GM18505 (cell line): Measurements from ENCODE around the gene LSM14B.
"Not testable (repeated sequence)": the region's sequence is repeated elsewhere in the genome, so short reads cannot be mapped to it uniquely, and the experiment has no call there.

Experiments
- ATAC-seq: cut with Tn5 transposase; IDR thresholded peaks from one replicate; pipeline ENCODE4 v1.9.1; 2021; ENCODE audit not compliant: unreplicated experiment
- POLR2A ChIP-seq: IDR thresholded peaks from 4 replicates; pipeline ENCODE4 v1.6.1; 2011; ENCODE audit warnings: borderline replicate concordance; ENCODE audit not compliant: insufficient read depth, insufficient read length; ENCODE audit errors: extremely low read depth

The LSM14B gene

GRCh38 chr20:62141397-62142251 lies 19.3 kb downstream of the LSM14B start:
- TF ChIP-seq POLR2A: no peak
- no peak for ATAC-seq

GRCh38 chr20:62142252-62143080 lies 20.2 kb downstream of the LSM14B start:
- TF ChIP-seq POLR2A: no peak
- ATAC-seq: peak; percentile 10

- ATAC-seq: peak; percentile 74
- peak; percentile 81 for TF ChIP-seq POLR2A
Observed at GRCh38 chr20:62143081-62143956, 21.0 kb downstream of the LSM14B start, which contains the start of the genes PSMA7 and SS18L1. TSS of gene PSMA7 (minus strand) at chr20:62143394. CDS start at chr20:62143303, 91 bp downstream. TSS of gene SS18L1 (plus strand) at chr20:62143769. CDS start at chr20:62143821, 52 bp downstream.

GRCh38 chr20:62143957-62144825 lies 21.9 kb downstream of the LSM14B start:
- TF ChIP-seq POLR2A: no peak
- ATAC-seq: peak; percentile 29

- no peak for ATAC-seq
- no peak for TF ChIP-seq POLR2A
Observed at GRCh38 chr20:62145688-62146018, 23.4 kb downstream of the LSM14B start.

DNA sequence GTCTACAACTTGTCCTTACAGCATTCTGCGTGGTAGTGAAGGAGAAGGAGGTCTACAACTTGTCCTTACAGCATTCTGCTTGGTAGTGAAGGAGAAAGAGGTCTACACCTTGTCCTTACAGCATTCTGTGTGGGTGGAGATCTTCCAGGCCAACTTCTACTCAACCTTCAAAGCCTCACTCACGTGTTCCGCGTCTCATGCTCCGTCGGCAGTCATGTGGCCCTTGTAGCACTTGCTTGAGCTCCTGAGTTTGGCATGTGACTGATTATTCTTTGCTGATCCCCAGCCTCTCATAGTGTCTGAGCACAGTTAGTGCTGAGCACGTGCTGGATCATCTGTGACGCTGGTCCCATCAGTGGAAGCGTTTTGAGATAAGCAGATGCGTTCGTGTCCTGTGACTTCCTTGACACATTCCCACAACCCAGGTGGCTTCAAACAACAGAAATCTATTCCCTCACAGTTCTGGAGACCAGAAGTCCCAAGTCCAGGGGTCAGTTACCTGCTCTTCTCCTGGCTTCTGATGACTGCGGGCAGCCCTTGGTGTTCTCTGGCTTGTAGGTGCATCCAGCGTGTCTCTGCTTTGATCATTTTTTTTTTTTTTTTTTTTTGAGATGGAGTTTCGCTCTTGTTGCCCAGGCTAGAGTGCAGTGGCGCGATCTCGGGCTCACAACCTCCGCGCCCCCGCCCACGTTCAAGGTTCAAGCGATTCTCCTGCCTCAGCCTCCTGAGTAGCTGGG lies 23.9 kb downstream of the LSM14B start:
- no peak for ATAC-seq
- TF ChIP-seq POLR2A: no peak

DNA sequence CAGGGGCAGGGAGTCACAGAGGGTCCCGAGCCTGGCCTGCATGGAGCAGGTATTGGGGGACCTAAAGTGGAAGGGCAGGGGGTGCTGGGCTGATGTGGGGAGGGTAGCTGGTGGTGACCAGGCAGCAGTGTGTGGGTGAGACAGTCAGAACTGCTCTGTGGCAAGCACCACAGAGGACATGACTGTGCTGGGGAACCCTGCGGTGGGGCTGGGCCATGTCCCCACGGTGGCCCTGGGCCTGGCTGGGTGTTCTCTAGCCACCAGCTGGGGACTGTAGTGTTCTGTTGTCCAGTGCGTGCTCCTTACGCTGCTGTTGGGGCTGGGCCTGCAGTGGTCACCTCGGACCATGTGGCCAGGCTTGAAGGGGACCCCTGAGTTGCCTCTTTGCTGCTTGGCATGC lies 24.9 kb downstream of the LSM14B start:
- no peak for ATAC-seq
- TF ChIP-seq POLR2A: no peak

DNA sequence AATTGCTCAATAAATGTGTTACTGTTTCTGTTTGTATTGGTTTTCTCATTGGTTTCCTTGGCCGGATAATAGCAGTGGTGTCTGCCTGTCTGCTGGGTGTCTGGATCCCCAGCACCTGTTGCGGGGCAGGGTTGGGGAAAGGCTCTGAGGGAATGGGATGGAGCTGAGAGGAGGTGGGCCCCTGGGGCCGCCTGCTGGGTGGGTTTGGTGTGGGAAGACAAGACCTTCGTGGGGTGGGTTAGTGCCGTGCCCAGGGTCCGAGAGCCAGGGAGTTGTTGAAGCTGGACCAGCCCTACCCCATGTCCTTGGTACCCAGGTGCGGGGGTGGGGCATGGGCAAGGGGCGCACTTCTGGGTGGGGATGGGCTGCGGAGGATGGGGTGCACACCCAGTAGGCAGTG lies 25.3 kb downstream of the LSM14B start:
- no peak for TF ChIP-seq POLR2A
- ATAC-seq: no peak

GRCh38 chr20:62148383-62148782 lies 26.1 kb downstream of the LSM14B start:
- ATAC-seq: not testable (repeated sequence)

DNA sequence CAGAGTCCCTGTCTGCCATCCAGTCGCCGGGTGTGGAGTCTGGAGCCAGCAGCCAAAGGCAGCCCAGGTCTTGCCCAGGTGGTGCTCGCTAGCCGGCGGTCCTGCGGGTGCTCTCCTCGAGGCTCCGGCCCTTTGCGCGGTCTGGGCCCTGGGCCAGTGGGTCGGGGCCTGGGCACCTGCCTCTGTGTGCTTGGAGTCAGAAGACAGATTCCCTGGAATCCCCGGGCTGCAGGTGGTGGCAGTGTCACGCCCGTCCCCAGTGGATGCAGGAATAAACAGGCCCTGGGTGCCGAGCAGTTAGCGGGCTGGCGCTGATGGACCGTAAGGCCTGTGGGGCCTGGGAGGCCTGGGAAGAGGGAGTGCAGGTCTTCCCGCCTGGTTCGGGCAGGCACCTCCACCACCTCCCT lies 26.6 kb downstream of the LSM14B start:
- ATAC-seq: no peak

GRCh38 chr20:62149532-62150309 lies 27.4 kb downstream of the LSM14B start:
- TF ChIP-seq POLR2A: no peak
- no peak for ATAC-seq

More for the DNA sequence above, 26.6 kb downstream of the LSM14B start:
- no peak for TF ChIP-seq POLR2A
